Measurements from ENCODE around the gene GPR65.
A peak's percentile ranks its signal among the peaks of the same experiment; 100 is the strongest.

GPR65 gene

DNA sequence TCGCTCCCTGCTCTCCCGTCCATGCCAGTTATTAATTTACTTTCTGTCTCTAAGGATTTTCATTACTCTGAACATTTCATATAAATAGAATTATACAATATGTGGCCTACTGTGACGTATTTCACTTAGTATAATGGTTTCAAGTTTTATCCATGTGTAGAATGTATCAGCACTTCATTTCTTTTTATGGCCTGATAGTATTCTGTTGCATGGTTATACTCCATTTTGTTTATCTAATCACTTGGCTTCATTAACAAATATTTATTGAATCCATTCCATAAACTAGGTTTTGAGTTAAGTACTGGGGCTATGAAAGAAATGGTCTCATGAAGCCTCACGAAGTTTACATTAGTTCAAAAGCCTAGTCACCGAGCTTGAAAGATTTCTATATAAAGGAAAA lies 7.6 kb downstream of the GPR65 start:
- Histone ChIP-seq H3K9ac (ENCODE audit: low read length) (no peak overlapping the region), H3K9me2 (replicated peaks; ENCODE audit: insufficient read depth, low read length) (no peaks in the 10 kb centered on the region), H3K27me3 (replicated peaks; ENCODE audit: insufficient read depth, low read length) (no peaks in the 10 kb centered on the region), H2AFZ (ENCODE audit: low read length) (no peak overlapping the region), H4K20me1 (ENCODE audit: insufficient read depth, low read length) (no peaks in the 10 kb centered on the region), H3K9me3 (replicated peaks; ENCODE audit: insufficient read depth, low read length) (no peaks in the 10 kb centered on the region), H3K4me3 (ENCODE audit: low read length) (no peak overlapping the region), H3K27ac (ENCODE audit: low read length) (no peak overlapping the region), H3K4me2 (ENCODE audit: low read depth, low read length) (no peak overlapping the region), H3K36me3 (replicated peaks; ENCODE audit: insufficient read depth, low read length) (no peaks in the 10 kb centered on the region), H3K4me1 (ENCODE audit: low read length) (no peaks in the 10 kb centered on the region), H3F3A (ENCODE audit: insufficient read depth, low read length) (no peaks in the 10 kb centered on the region), H3K79me2 (ENCODE audit: low read length) (no peaks in the 10 kb centered on the region)
- no peak for TF ChIP-seq CTCF (IDR thresholded peaks at IDR 0.05; ENCODE audit: low read length)
- no peak for DNase-seq

DNA sequence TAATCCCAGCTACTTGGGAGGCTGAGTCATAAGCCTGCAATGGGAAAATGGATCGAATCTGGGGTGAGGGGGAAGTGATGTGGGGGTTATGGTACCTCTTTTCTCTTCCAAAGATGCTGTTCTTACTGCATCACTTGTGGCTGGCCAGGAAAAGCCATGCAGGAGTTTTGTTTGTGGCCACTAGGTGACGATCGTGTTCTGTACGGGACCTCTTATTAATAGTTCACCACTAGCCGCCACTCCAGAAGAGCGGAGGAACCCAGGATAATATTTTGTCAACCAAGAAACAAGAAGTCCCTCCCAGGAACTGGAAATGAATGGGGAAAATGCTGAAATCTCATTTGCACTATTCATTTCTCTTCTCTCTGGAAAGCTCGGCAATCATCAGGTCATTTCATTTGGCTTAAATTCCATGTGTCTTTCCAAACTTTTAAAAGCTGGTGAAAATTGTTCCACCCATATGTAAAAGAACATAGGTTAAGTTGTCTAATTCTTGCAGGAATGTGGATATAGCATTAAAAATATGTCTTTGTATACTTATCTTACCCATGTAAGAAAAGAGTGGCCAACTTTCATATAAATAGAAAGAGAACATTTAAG lies 8.9 kb downstream of the GPR65 start:
- H3K9me2 ChIP-seq (replicated peaks; ENCODE audit: insufficient read depth, low read length), result no peaks in the 10 kb centered on the region

DNA sequence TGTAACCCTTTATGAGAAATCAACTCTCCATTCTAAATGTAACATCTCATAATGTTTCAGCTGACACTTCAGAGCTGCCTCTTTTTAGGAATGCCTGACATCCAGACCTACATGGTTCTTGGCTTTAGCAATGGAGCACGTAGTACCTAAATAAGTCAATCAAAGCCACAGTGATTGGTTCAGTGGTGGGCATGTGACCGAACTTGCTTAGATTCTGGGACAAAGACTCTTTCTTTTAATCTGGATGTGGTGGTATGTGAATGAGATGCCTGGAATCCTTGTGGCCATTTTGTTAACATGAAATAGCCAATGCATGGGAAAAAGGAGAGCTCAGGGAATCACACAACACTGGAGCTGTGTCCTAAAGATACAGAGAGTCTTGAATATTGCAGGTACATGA lies 11.8 kb downstream of the GPR65 start:
- Histone ChIP-seq H3K4me2 (ENCODE audit: low read depth, low read length) (no peak overlapping the region), H3K9me3 (replicated peaks; ENCODE audit: insufficient read depth, low read length) (no peaks in the 10 kb centered on the region), H3K9ac (ENCODE audit: low read length) (no peak overlapping the region), H2AFZ (ENCODE audit: low read length) (no peak overlapping the region), H3F3A (ENCODE audit: insufficient read depth, low read length) (no peaks in the 10 kb centered on the region), H3K4me1 (ENCODE audit: low read length) (no peaks in the 10 kb centered on the region), H3K4me3 (ENCODE audit: low read length) (no peak overlapping the region), H3K27ac (ENCODE audit: low read length) (no peak overlapping the region), H3K27me3 (replicated peaks; ENCODE audit: insufficient read depth, low read length) (no peaks in the 10 kb centered on the region), H4K20me1 (ENCODE audit: insufficient read depth, low read length) (no peaks in the 10 kb centered on the region), H3K36me3 (replicated peaks; ENCODE audit: insufficient read depth, low read length) (no peaks in the 10 kb centered on the region), H3K79me2 (ENCODE audit: low read length) (no peaks in the 10 kb centered on the region), H3K9me2 (replicated peaks; ENCODE audit: insufficient read depth, low read length) (no peaks in the 10 kb centered on the region)
- DNase-seq, result no peak
- TF ChIP-seq CTCF (IDR thresholded peaks at IDR 0.05; ENCODE audit: low read length) (no peak), EZH2 (optimal IDR thresholded peaks at IDR 0.05; ENCODE audit: low read depth, low read length) (no peak), EZH2phosphoT487 (IDR thresholded peaks at IDR 0.05; ENCODE audit: low read length) (no peak)

More for the DNA sequence above, 8.9 kb downstream of the GPR65 start:
- H3K79me2 ChIP-seq (ENCODE audit: low read length), result no peaks in the 10 kb centered on the region
- no peak overlapping the region for H2AFZ ChIP-seq (ENCODE audit: low read length)
- no peak overlapping the region for H3K4me2 ChIP-seq (ENCODE audit: low read depth, low read length)
- peak; percentile 11 for DNase-seq
- no peaks in the 10 kb centered on the region for H4K20me1 ChIP-seq (ENCODE audit: insufficient read depth, low read length)
- no peaks in the 10 kb centered on the region for H3K27me3 ChIP-seq (replicated peaks; ENCODE audit: insufficient read depth, low read length)
- H3K36me3 ChIP-seq (replicated peaks; ENCODE audit: insufficient read depth, low read length), result no peaks in the 10 kb centered on the region
- H3K4me1 ChIP-seq (ENCODE audit: low read length), result no peaks in the 10 kb centered on the region
- no peak overlapping the region for H3K9ac ChIP-seq (ENCODE audit: low read length)
- no peak overlapping the region for H3K27ac ChIP-seq (ENCODE audit: low read length)
- TF ChIP-seq CTCF (IDR thresholded peaks at IDR 0.05; ENCODE audit: low read length) (peak; percentile 52), EZH2 (optimal IDR thresholded peaks at IDR 0.05; ENCODE audit: low read depth, low read length) (no peak)
- H3K9me3 ChIP-seq (replicated peaks; ENCODE audit: insufficient read depth, low read length), result no peaks in the 10 kb centered on the region
- H3K4me3 ChIP-seq (ENCODE audit: low read length), result no peak overlapping the region
- H3F3A ChIP-seq (ENCODE audit: insufficient read depth, low read length), result no peaks in the 10 kb centered on the region
